AG09309 (cell line): ENCODE measurements around the gene NMBR.
"Not testable (repeated sequence)": the region's sequence is repeated elsewhere in the genome, so short reads cannot be mapped to it uniquely, and the experiment has no call there.

Experiments used
- DNase-seq: peaks from one replicate; pipeline ENCODE4 v3.0.0-alpha.2; 2010; ENCODE audit warnings: low read depth
- H3K4me3 ChIP-seq: 2 replicates; pipeline ENCODE4 v1.5.1; 2011; ENCODE audit warnings: mild to moderate bottlenecking, low read depth, low read length, moderate library complexity; ENCODE audit not compliant: control insufficient read depth
- CTCF ChIP-seq: IDR thresholded peaks from 2 replicates; pipeline ENCODE4 v1.5.1; 2011; ENCODE audit warnings: mild to moderate bottlenecking, low read depth, low read length, inconsistent platforms; ENCODE audit not compliant: insufficient read depth, control insufficient read depth; ENCODE audit errors: missing control alignments

Gene NMBR

GRCh38 chr6:142030115-142030619 is 116.8 kb downstream of the NMBR start:
- H3K4me3 ChIP-seq, result no peak overlapping the region
- no peak for TF ChIP-seq CTCF
- DNase-seq, result no peak

DNA sequence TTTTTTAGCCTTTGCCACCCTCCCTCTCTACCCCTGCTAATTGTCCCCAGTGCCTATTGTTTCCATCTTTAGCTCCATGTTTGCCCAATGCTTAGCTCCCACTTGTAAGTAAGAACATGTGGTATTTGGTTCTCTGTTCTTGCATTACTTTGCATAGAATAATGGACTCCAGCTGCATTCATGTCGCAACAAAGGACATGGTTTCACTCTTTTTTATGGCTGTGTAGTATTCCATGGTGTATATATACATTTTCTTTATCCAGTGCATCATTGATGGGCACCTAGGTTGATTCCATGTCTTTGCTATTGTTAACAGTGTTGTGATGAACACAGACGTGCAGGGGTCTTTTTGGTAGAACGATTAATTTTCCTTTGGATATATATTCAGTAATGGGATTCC is 118.4 kb downstream of the NMBR start:
- DNase-seq, result no peak
- no peak overlapping the region for H3K4me3 ChIP-seq
- TF ChIP-seq CTCF, result no peak

- not testable (repeated sequence) for DNase-seq, H3K4me3 ChIP-seq
Measured at GRCh38 chr6:142027804-142028203, 119.1 kb downstream of the NMBR start.

GRCh38 chr6:142027074-142027473 is 119.8 kb downstream of the NMBR start:
- no peak for TF ChIP-seq CTCF
- no peak overlapping the region for H3K4me3 ChIP-seq
- no peak for DNase-seq

GRCh38 chr6:142026471-142026870 is 120.5 kb downstream of the NMBR start:
- no peak overlapping the region for H3K4me3 ChIP-seq
- no peak for DNase-seq
- TF ChIP-seq CTCF, result no peak
